ENCODE measurements around the gene KCNG2.

KCNG2 gene

GRCh38 chr18:79753391-79753851 lies 44.3 kb upstream of the KCNG2 start:
- no peak for TF ChIP-seq CTCF (IDR thresholded peaks at IDR 0.05)
- peaks cover 4% of the 10 kb centered on the region for H3K9me3 ChIP-seq
- no peaks in the 10 kb centered on the region for H3K4me1 ChIP-seq (ENCODE audit: control insufficient read depth in 1 of 2, insufficient read depth in 1 of 2, low read depth in 1 of 2, low read length in 1 of 2)
- peaks cover 59% of the 10 kb centered on the region for H3K36me3 ChIP-seq
- H3K27me3 ChIP-seq = no peaks in the 10 kb centered on the region
- H3K27ac ChIP-seq = no peak overlapping the region
- H3K4me3 ChIP-seq (ENCODE audit: low read depth in 1 of 2, low read length in 1 of 2) = no peak overlapping the region

- Histone ChIP-seq H3K9me3 (peaks cover 4% of the 10 kb centered on the region), H3K36me3 (peaks cover 51% of the 10 kb centered on the region), H3K4me1 (ENCODE audit: control insufficient read depth in 1 of 2, insufficient read depth in 1 of 2, low read depth in 1 of 2, low read length in 1 of 2) (no peaks in the 10 kb centered on the region), H3K4me3 (ENCODE audit: low read depth in 1 of 2, low read length in 1 of 2) (no peak overlapping the region), H3K27ac (no peak overlapping the region), H3K27me3 (no peaks in the 10 kb centered on the region)
- no peak for TF ChIP-seq CTCF (IDR thresholded peaks at IDR 0.05)
Observed at GRCh38 chr18:79754022-79754761, 43.5 kb upstream of the KCNG2 start.

GRCh38 chr18:79754831-79755351 lies 42.8 kb upstream of the KCNG2 start:
- Histone ChIP-seq H3K27ac (no peak overlapping the region), H3K9me3 (peaks cover 4% of the 10 kb centered on the region), H3K4me3 (ENCODE audit: low read depth in 1 of 2, low read length in 1 of 2) (no peak overlapping the region), H3K36me3 (peaks cover 44% of the 10 kb centered on the region), H3K4me1 (ENCODE audit: control insufficient read depth in 1 of 2, insufficient read depth in 1 of 2, low read depth in 1 of 2, low read length in 1 of 2) (no peaks in the 10 kb centered on the region), H3K27me3 (no peaks in the 10 kb centered on the region)
- no peak for TF ChIP-seq CTCF (IDR thresholded peaks at IDR 0.05)

GRCh38 chr18:79755496-79756142 lies 42.1 kb upstream of the KCNG2 start:
- H3K9me3 ChIP-seq = peaks cover 4% of the 10 kb centered on the region
- no peak overlapping the region for H3K4me3 ChIP-seq (ENCODE audit: low read depth in 1 of 2, low read length in 1 of 2)
- TF ChIP-seq CTCF (IDR thresholded peaks at IDR 0.05) = no peak
- peaks cover 40% of the 10 kb centered on the region for H3K36me3 ChIP-seq
- no peak overlapping the region for H3K27ac ChIP-seq
- H3K4me1 ChIP-seq (ENCODE audit: control insufficient read depth in 1 of 2, insufficient read depth in 1 of 2, low read depth in 1 of 2, low read length in 1 of 2) = no peaks in the 10 kb centered on the region
- H3K27me3 ChIP-seq = no peaks in the 10 kb centered on the region

- H3K27me3 ChIP-seq = no peaks in the 10 kb centered on the region
- H3K27ac ChIP-seq = no peak overlapping the region
- H3K4me1 ChIP-seq (ENCODE audit: control insufficient read depth in 1 of 2, insufficient read depth in 1 of 2, low read depth in 1 of 2, low read length in 1 of 2) = no peaks in the 10 kb centered on the region
- H3K4me3 ChIP-seq (ENCODE audit: low read depth in 1 of 2, low read length in 1 of 2) = no peak overlapping the region
- H3K36me3 ChIP-seq = peaks cover 40% of the 10 kb centered on the region
- no peak for TF ChIP-seq CTCF (IDR thresholded peaks at IDR 0.05)
- H3K9me3 ChIP-seq = peaks cover 4% of the 10 kb centered on the region
Observed at GRCh38 chr18:79756143-79756500, 41.6 kb upstream of the KCNG2 start.

All from neutrophil (primary cell).